DOHH2 (cell line): ENCODE results near the gene RUNX1.

Experiments
- CTCF ChIP-seq: fragments of 200-600 bp; sonication (generic); IDR thresholded peaks from one replicate; pipeline ENCODE4 v1.5.1; 2014; ENCODE audit warnings: antibody characterized with exemption, mild to moderate bottlenecking, low read depth, low read length; ENCODE audit not compliant: poor library complexity, severe bottlenecking
- EZH2phosphoT487 ChIP-seq: fragments of 200-600 bp; sonication (generic); IDR thresholded peaks from 2 replicates; pipeline ENCODE4 v1.6.1; 2017; ENCODE audit warnings: borderline replicate concordance, mild to moderate bottlenecking, antibody characterized with exemption, low read length, moderate library complexity, mixed read lengths

GRCh38 chr21:34932233-34932632, 116.9 kb downstream of the RUNX1 start:
- TF ChIP-seq CTCF (no peak), EZH2phosphoT487 (no peak)
